DND-41 (cell line): ENCODE data around the gene LTBP1.

Source experiments
- CTCF ChIP-seq: IDR thresholded peaks from 2 replicates; pipeline ENCODE4 v1.5.1; 2012; ENCODE audit warnings: borderline replicate concordance, low read length, moderate library complexity, mild to moderate bottlenecking; ENCODE audit not compliant: poor library complexity, severe bottlenecking; ENCODE audit errors: extremely low read depth
- EZH2 ChIP-seq: IDR thresholded peaks from 3 replicates; pipeline ENCODE4 v1.6.1; 2012; ENCODE audit warnings: borderline replicate concordance, low read depth, mild to moderate bottlenecking, moderate library complexity, low read length, inconsistent platforms; ENCODE audit not compliant: severe bottlenecking

- TF ChIP-seq CTCF (no peak), EZH2 (no peak)
Measured at GRCh38 chr2:33135645-33136044, 188.9 kb downstream of the LTBP1 start.
